K562 (cell line): ENCODE data around the gene MAEL. TPM values are rescaled to one million over a fixed set of nuclear protein-coding genes. Genes with fewer than 3 reads are reported as not detected.
A peak's percentile ranks its signal among the peaks of the same experiment; 100 is the strongest.

ENCODE experiments used
- BRF2 ChIP-seq: IDR thresholded peaks from 3 replicates; pipeline ENCODE4 v1.6.1; 2011; ENCODE audit warnings: borderline replicate concordance, mild to moderate bottlenecking; ENCODE audit not compliant: insufficient read length, insufficient read depth
- C11orf30 ChIP-seq: fragments of 450-650 bp; IDR thresholded peaks from 2 replicates; pipeline ENCODE4 v1.6.1; 2016; ENCODE audit warnings: low read depth, mild to moderate bottlenecking
- CREBBP ChIP-seq: IDR thresholded peaks from one replicate; pipeline ENCODE4 v1.6.1; 2012; ENCODE audit warnings: low read depth, mild to moderate bottlenecking, control low read depth, inconsistent platforms, low read length
- HNRNPUL1 ChIP-seq: fragments of 200-400 bp; formaldehyde crosslinking; IDR thresholded peaks from 2 replicates; pipeline ENCODE4 v1.6.1; 2017; ENCODE audit warnings: low read length
- IRF9 ChIP-seq: fragments of 450-650 bp; IDR thresholded peaks from 2 replicates; pipeline ENCODE4 v1.6.1; 2016; ENCODE audit warnings: missing biosample characterization, missing genetic modification characterization
- KDM2B ChIP-seq: fragments of 250-450 bp; sonication (Bioruptor Pico); IDR thresholded peaks from 2 replicates; pipeline ENCODE4 v1.8.0; 2021; ENCODE audit warnings: mild to moderate bottlenecking, moderate library complexity
- MAFK ChIP-seq: IDR thresholded peaks from 2 replicates; pipeline ENCODE4 v1.6.1; 2011; ENCODE audit warnings: low read length, improper control_type of control experiment
- PHB ChIP-seq: fragments of 250-450 bp; sonication (Bioruptor Pico); IDR thresholded peaks from 2 replicates; pipeline ENCODE4 v1.5.0; 2021
- RB1 ChIP-seq: fragments of 450-650 bp; IDR thresholded peaks from 2 replicates; pipeline ENCODE4 v1.6.1; 2017; ENCODE audit warnings: low read depth, mild to moderate bottlenecking
- RHOXF2B ChIP-seq: fragments of 250-450 bp; sonication (Bioruptor Pico); conservative IDR thresholded peaks from 2 replicates; pipeline ENCODE4 v1.5.1; 2021
- STAT6 ChIP-seq: sonication (generic); formaldehyde crosslinking; IDR thresholded peaks from 2 replicates; pipeline ENCODE4 v1.8.1; 2023; ENCODE audit warnings: mild to moderate bottlenecking, missing genetic modification reagents
- ZNF445 ChIP-seq: fragments of 250-450 bp; sonication (Bioruptor Pico); IDR thresholded peaks from 2 replicates; pipeline ENCODE4 v1.4.0; 2020; ENCODE audit warnings: low read depth, mild to moderate bottlenecking, moderate library complexity
- polyA plus RNA-seq, 8 experiments: library from polyadenylated mRNA; depleted of rRNA in 4 of 8; stranded (reverse) in 5 of 8; unstranded in 3 of 8; fragments of >200 nt; fragmentation: Nextera tagmentation in 2 of 8; fragmentation: Illumina TruSeq in 1 of 8; extraction: Ambion mirVana in 2 of 8; extraction: Trizol in 1 of 8; gene quantifications; 2 replicates each; pipeline versions ENCODE4 v1.2.1 to v1.2.3, GENCODE V29; 2011 to 2014; ENCODE audit warnings: inconsistent platforms in 1 of 8, missing spikeins in 1 of 8
- total RNA-seq, 7 experiments: library from RNA; depleted of rRNA in 6 of 7; stranded (reverse); fragments of >200 nt in 6 of 7; fragmentation: Illumina TruSeq in 2 of 7; extraction: Trizol in 2 of 7; gene quantifications; 2 replicates each; pipeline versions ENCODE4 v1.2.1 to v1.2.3, GENCODE V29; 2011 to 2021; ENCODE audit warnings: low replicate concordance in 1 of 7
- TF ChIP-seq, protein P1 (sequence below): fragments of 200-800 bp; sonication (Bioruptor generic); IDR thresholded peaks from 2 replicates; pipeline ENCODE4 v1.6.1; 2017; ENCODE audit warnings: missing genetic modification characterization, missing compliant biosample characterization
- TF ChIP-seq, protein P2 (sequence below): fragments of 250-450 bp; sonication (Bioruptor Pico); IDR thresholded peaks from 2 replicates; pipeline ENCODE4 v1.4.0; 2020; ENCODE audit warnings: mild to moderate bottlenecking, moderate library complexity
- TF ChIP-seq, protein P3 (sequence below): fragments of 450-650 bp; IDR thresholded peaks from 2 replicates; pipeline ENCODE4 v1.6.1; 2016; ENCODE audit warnings: mild to moderate bottlenecking

MAEL gene
- total and polyA plus RNA-seq, 9 of the 15 experiments (the other 6 are each of a cell fraction or from before 2014, with no cell fraction given), result 0.11 to 1.9 (median 0.75) TPM

DNA sequence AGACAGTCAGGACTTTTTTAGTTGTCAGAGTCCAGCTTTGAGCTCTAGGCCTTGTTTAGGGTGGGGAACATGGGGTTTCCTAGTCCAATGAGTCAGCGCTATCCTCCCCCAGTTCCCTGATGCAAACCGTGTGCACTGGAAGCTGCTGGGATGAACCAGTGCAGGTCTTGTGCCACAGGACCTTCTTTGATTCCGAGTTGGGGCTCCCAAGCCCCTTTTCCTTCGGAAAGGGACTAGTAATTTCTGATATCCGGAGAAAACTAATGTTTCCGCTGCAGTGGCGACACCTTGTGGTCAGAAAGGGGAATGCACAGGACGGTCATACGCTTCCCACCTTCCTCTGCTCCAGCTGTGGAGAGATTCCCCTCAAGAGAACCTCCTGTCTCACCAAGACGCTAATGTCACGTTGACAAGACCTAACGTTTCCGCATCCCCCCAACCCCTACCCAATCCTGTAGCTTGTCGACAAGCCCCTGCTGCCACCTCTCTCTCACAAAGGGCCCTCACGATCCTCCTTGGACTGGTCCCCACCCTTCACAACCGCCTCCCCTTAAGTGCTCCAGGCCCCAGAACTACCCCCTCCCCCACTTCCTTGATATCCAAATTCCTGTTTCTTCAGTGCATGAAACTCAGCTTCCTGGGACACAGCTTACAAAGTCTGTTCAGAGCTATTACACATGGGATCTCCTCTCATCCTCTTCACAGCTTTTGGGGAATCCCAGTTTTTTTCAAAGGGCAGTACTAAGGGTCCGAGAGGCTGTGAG lies 70.1 kb downstream of the MAEL start (continued):
- TF ChIP-seq STAT6 (CRISPR knock-in tag), result no peak
- no peak for TF ChIP-seq MAFK
- TF ChIP-seq RB1, result 0 out of 2 replicates have a peak, but pooled peaks have one; percentile 53
- TF ChIP-seq CREBBP, result no peak
- no peak for TF ChIP-seq RHOXF2B (CRISPR knock-in tag)
- no peak for TF ChIP-seq HNRNPUL1
- TF ChIP-seq, protein P1, sequence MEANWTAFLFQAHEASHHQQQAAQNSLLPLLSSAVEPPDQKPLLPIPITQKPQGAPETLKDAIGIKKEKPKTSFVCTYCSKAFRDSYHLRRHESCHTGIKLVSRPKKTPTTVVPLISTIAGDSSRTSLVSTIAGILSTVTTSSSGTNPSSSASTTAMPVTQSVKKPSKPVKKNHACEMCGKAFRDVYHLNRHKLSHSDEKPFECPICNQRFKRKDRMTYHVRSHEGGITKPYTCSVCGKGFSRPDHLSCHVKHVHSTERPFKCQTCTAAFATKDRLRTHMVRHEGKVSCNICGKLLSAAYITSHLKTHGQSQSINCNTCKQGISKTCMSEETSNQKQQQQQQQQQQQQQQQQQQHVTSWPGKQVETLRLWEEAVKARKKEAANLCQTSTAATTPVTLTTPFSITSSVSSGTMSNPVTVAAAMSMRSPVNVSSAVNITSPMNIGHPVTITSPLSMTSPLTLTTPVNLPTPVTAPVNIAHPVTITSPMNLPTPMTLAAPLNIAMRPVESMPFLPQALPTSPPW (CRISPR knock-in tag), result peak; percentile 27; the same call in 1 of the 2 replicates
- TF ChIP-seq, protein P2, sequence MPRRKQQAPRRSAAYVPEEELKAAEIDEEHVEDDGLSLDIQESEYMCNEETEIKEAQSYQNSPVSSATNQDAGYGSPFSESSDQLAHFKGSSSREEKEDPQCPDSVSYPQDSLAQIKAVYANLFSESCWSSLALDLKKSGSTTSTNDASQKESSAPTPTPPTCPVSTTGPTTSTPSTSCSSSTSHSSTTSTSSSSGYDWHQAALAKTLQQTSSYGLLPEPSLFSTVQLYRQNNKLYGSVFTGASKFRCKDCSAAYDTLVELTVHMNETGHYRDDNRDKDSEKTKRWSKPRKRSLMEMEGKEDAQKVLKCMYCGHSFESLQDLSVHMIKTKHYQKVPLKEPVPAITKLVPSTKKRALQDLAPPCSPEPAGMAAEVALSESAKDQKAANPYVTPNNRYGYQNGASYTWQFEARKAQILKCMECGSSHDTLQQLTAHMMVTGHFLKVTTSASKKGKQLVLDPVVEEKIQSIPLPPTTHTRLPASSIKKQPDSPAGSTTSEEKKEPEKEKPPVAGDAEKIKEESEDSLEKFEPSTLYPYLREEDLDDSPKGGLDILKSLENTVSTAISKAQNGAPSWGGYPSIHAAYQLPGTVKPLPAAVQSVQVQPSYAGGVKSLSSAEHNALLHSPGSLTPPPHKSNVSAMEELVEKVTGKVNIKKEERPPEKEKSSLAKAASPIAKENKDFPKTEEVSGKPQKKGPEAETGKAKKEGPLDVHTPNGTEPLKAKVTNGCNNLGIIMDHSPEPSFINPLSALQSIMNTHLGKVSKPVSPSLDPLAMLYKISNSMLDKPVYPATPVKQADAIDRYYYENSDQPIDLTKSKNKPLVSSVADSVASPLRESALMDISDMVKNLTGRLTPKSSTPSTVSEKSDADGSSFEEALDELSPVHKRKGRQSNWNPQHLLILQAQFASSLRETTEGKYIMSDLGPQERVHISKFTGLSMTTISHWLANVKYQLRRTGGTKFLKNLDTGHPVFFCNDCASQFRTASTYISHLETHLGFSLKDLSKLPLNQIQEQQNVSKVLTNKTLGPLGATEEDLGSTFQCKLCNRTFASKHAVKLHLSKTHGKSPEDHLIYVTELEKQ (CRISPR knock-in tag), result no peak
- TF ChIP-seq, protein P3, sequence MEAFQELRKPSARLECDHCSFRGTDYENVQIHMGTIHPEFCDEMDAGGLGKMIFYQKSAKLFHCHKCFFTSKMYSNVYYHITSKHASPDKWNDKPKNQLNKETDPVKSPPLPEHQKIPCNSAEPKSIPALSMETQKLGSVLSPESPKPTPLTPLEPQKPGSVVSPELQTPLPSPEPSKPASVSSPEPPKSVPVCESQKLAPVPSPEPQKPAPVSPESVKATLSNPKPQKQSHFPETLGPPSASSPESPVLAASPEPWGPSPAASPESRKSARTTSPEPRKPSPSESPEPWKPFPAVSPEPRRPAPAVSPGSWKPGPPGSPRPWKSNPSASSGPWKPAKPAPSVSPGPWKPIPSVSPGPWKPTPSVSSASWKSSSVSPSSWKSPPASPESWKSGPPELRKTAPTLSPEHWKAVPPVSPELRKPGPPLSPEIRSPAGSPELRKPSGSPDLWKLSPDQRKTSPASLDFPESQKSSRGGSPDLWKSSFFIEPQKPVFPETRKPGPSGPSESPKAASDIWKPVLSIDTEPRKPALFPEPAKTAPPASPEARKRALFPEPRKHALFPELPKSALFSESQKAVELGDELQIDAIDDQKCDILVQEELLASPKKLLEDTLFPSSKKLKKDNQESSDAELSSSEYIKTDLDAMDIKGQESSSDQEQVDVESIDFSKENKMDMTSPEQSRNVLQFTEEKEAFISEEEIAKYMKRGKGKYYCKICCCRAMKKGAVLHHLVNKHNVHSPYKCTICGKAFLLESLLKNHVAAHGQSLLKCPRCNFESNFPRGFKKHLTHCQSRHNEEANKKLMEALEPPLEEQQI, result peak; percentile 61; the same call in 1 of the 2 replicates
- no peak for TF ChIP-seq KDM2B (CRISPR knock-in tag)
- no peak for TF ChIP-seq ZNF445 (CRISPR knock-in tag)
- no peak for TF ChIP-seq PHB (CRISPR knock-in tag)
- peak; percentile 79 for TF ChIP-seq C11orf30
- no peak for TF ChIP-seq IRF9
- TF ChIP-seq BRF2, result no peak
